PC-9 (cell line): ENCODE results near the gene SMIM43.

ENCODE experiments used
- EZH2 ChIP-seq: fragments of 200-600 bp; sonication (generic); IDR thresholded peaks from 2 replicates; pipeline ENCODE4 v1.8.0; 2017; ENCODE audit warnings: antibody characterized with exemption, low read depth
- TF ChIP-seq, protein P1 (sequence below): fragments of 200-600 bp; sonication (generic); conservative IDR thresholded peaks from 2 replicates; pipeline ENCODE4 v1.6.1; 2017; ENCODE audit warnings: mixed run types, antibody characterized with exemption, mild to moderate bottlenecking, moderate library complexity

GRCh38 chr4:121724671-121725070 lies 40.3 kb downstream of the SMIM43 start:
- TF ChIP-seq, protein P1, sequence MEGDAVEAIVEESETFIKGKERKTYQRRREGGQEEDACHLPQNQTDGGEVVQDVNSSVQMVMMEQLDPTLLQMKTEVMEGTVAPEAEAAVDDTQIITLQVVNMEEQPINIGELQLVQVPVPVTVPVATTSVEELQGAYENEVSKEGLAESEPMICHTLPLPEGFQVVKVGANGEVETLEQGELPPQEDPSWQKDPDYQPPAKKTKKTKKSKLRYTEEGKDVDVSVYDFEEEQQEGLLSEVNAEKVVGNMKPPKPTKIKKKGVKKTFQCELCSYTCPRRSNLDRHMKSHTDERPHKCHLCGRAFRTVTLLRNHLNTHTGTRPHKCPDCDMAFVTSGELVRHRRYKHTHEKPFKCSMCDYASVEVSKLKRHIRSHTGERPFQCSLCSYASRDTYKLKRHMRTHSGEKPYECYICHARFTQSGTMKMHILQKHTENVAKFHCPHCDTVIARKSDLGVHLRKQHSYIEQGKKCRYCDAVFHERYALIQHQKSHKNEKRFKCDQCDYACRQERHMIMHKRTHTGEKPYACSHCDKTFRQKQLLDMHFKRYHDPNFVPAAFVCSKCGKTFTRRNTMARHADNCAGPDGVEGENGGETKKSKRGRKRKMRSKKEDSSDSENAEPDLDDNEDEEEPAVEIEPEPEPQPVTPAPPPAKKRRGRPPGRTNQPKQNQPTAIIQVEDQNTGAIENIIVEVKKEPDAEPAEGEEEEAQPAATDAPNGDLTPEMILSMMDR: no peak
- TF ChIP-seq EZH2: no peak
